HG03521 (cell line): ENCODE measurements around the gene MAGI2.

Experiments used
- ATAC-seq: cut with Tn5 transposase; IDR thresholded peaks from one replicate; pipeline ENCODE4 v1.9.1; 2021; ENCODE audit warnings: mild to moderate bottlenecking, moderate library complexity; ENCODE audit not compliant: unreplicated experiment

The MAGI2 gene

GRCh38 chr7:78080241-78080640, 1373.2 kb downstream of the MAGI2 start:
- ATAC-seq, result no peak

DNA sequence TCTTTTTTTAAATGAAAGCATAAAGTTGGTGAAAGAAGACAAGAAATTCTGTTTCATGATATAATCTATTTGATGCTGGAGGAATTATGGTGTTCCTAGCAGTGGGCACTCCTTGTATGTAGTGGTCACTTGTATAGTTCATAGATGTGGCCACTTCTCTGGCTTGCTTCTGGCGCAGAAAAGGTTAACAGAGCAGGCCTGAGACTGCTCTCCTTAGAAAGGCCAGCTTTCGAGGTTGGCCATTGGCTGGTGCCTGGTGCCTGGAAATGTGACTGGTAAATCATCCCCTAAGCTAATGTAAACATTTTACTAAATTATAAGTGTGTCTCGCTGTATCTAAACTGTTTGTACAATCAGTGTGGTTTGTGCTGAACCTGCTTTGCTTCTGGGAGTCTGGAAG, 1378.8 kb downstream of the MAGI2 start:
- ATAC-seq, result no peak

DNA sequence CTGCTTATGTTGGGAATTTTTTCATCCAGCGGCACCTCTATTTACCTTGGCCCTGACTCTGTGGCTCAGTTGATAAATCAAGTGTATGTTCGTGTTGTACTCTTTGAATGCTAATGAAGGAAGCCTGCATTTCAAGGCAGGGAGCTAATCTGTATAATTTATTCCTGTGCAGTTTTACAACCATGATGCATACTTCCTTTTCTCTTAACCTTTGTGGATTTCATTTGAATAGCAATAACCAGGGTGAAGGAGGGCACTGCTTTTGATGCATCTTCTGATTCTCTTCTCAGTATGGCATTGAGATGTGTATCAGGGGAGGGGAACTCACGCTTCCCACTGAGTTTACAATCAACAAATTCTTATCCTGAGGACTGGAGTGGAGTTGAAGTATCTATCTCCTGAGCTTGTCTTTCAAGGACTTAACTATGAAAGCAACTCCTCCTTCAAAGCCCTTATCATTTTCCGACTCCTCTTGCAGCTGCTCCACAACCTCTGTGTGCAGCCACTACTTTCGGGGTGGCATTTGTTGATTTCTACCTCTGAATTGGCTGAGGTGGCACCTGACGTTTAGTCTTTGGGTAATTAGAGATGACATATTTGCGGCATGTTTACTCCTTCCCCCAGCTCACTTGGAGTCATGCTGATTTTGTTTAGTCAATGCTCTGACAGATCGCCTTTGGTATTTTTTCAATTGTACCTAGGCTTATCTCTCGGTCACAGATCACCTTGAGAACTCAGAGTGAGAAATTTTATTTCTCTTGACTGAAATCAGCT, 1379.7 kb downstream of the MAGI2 start:
- ATAC-seq, result no peak

GRCh38 chr7:78072201-78072590, 1381.3 kb downstream of the MAGI2 start:
- no peak for ATAC-seq

- ATAC-seq, result no peak
Observed at GRCh38 chr7:78071491-78072200, 1381.8 kb downstream of the MAGI2 start.

GRCh38 chr7:78066599-78066998, 1386.9 kb downstream of the MAGI2 start:
- ATAC-seq, result no peak

GRCh38 chr7:78063758-78064157, 1389.7 kb downstream of the MAGI2 start:
- ATAC-seq, result no peak

GRCh38 chr7:78062214-78062613, 1391.3 kb downstream of the MAGI2 start:
- no peak for ATAC-seq

- ATAC-seq, result no peak
Observed at GRCh38 chr7:78057571-78057970, 1395.9 kb downstream of the MAGI2 start.

- no peak for ATAC-seq
Observed at GRCh38 chr7:78055599-78055998, 1397.9 kb downstream of the MAGI2 start.

GRCh38 chr7:78055001-78055573, 1398.4 kb downstream of the MAGI2 start:
- no peak for ATAC-seq

GRCh38 chr7:78052112-78052511, 1401.4 kb downstream of the MAGI2 start:
- ATAC-seq, result no peak

- no peak for ATAC-seq
Observed at GRCh38 chr7:78047800-78048199, 1405.7 kb downstream of the MAGI2 start.

DNA sequence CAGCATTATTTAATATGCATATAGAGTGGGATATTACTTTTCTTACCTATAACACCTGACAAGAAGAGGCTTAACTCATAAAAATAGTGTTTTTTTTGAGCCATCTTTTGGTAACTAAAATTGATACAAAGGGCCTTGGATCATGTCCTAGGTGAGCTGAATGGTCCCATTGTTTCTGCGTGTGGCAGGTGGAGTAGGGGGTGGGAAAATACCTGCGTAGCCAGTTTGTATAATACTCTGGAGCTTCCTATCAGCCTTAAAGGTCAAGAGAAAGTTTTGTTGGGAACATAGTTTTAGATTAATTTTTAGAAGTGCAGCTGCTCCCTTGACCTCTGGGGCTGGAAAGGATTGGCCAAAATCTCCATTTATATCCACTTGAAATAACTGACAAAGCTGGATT, 1410.3 kb downstream of the MAGI2 start:
- no peak for ATAC-seq

- ATAC-seq, result no peak
Observed at GRCh38 chr7:78041423-78041822, 1412.0 kb downstream of the MAGI2 start.

- peak; percentile 84 for ATAC-seq
Observed at GRCh38 chr7:78039790-78040776, 1413.4 kb downstream of the MAGI2 start.

DNA sequence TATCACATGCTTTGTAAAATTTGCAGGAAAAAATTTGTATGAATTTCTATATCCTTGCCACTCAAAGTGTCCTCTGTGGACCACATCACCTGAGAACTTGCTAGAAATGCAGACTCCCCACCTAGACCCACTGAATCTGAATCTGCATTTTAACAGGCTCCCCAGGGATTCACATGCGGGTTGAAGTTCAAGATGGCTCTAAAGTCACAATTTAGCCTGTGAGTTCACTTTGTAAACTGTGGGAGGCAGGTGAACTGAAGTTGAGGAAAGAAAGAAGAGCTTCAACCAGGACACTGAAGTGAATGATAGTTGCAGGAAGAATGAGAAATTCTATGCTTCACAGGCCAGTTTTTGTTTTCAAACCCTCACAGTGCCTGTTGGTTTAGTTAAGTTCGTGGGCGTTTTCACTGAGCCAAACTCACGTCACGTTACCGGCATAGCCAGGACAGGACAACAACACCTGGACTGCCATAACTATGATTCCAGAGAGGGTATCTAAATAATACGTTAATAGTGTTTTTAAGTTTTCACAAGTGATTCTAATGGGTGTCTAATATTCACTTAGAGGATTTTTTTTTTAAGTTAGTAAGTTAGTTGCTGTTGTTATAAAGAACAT, 1414.9 kb downstream of the MAGI2 start:
- no peak for ATAC-seq

GRCh38 chr7:78037603-78038002, 1415.9 kb downstream of the MAGI2 start:
- ATAC-seq, result no peak

DNA sequence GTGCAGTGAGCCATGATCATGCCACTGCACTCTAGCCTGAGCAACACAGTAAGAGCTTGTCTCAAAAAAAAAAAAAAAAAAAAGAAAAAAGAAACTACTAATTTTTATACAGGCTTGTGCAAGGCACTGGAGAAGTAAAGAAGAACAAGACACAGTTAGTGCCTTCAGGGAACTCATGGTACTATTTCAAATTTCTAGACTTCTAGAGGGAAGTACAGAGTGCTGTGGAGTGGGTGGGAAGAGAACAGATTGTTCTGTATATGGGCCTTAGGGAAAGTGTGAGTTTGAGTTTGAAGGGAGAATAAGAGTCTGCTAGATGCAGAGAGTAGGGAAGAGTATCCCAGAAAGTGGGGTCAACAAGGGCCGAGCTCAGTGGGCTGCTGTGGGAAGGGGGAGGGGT, 1420.1 kb downstream of the MAGI2 start:
- ATAC-seq, result no peak

- ATAC-seq, result no peak
Observed at GRCh38 chr7:78026492-78026891, 1427.0 kb downstream of the MAGI2 start.
